OCI-LY3 (cell line): ENCODE results near the gene CLEC16A.

Experiments used
- H2AFZ ChIP-seq: fragments of 200-600, 300-600 bp; shearing (Covaris generic); 2 replicates; pipeline ENCODE4 v1.6.0; 2014; ENCODE audit warnings: antibody characterized with exemption, low read depth, low read length
- H3K27ac ChIP-seq: fragments of 200-600, 300-600 bp; sonication (generic); 2 replicates; pipeline ENCODE4 v1.5.1; 2014; ENCODE audit warnings: mild to moderate bottlenecking, low read length, moderate library complexity, mixed read lengths
- H3K27me3 ChIP-seq: fragments of 200-600, 300-600 bp; sonication (generic); 2 replicates; pipeline ENCODE4 v1.6.1; 2014; ENCODE audit warnings: low read depth, low read length, mixed read lengths
- H3K36me3 ChIP-seq: fragments of 200-600, 300-600 bp; sonication (generic); replicated peaks from 2 replicates; pipeline ENCODE3; 2014; ENCODE audit warnings: low read depth, low read length, mixed read lengths
- H3K4me1 ChIP-seq: fragments of 300-600, 200-600 bp; sonication (generic); 2 replicates; pipeline ENCODE4 v1.6.1; 2014; ENCODE audit warnings: low read length, mixed read lengths
- H3K4me2 ChIP-seq: fragments of 200-600, 300-600 bp; sonication (generic); 2 replicates; pipeline ENCODE4 v1.6.1; 2014; ENCODE audit warnings: low read length, mixed read lengths
- H3K4me3 ChIP-seq: fragments of 300-600, 200-600 bp; sonication (generic); 2 replicates; pipeline ENCODE4 v1.5.1; 2014; ENCODE audit warnings: antibody characterized with exemption, mild to moderate bottlenecking, low read length, moderate library complexity
- H3K79me2 ChIP-seq: fragments of 300-600, 200-600 bp; shearing (Covaris generic); 2 replicates; pipeline ENCODE4 v1.6.1; 2014; ENCODE audit warnings: mild to moderate bottlenecking, low read length, mixed read lengths
- H3K9ac ChIP-seq: fragments of 300-600, 200-600 bp; shearing (Covaris generic); 2 replicates; pipeline ENCODE4 v1.6.0; 2014; ENCODE audit warnings: mild to moderate bottlenecking, low read length, moderate library complexity
- H3K9me3 ChIP-seq: fragments of 200-600, 300-600 bp; shearing (Covaris generic); 2 replicates; pipeline ENCODE4 v1.6.1; 2014; ENCODE audit warnings: low read length, mixed read lengths; ENCODE audit not compliant: insufficient read depth
- H4K20me1 ChIP-seq: fragments of 200-600, 300-600 bp; sonication (generic); 2 replicates; pipeline ENCODE4 v1.6.1; 2016; ENCODE audit warnings: low read length, mixed read lengths; ENCODE audit not compliant: insufficient read depth
- CTCF ChIP-seq: fragments of 200-600, 300-600 bp; sonication (generic); IDR thresholded peaks from 2 replicates; pipeline ENCODE4 v1.5.1; 2014; ENCODE audit warnings: antibody characterized with exemption, low read length, low read depth
- EZH2phosphoT487 ChIP-seq: fragments of 200-600 bp; shearing (Covaris generic); IDR thresholded peaks from 2 replicates; pipeline ENCODE4 v1.6.1; 2018; ENCODE audit warnings: antibody characterized with exemption, mixed run types, low read depth

The CLEC16A gene

GRCh38 chr16:11089504-11090124 lies 145.2 kb downstream of the CLEC16A start:
- Histone ChIP-seq H3K27ac (no peak overlapping the region), H3K27me3 (no peaks in the 10 kb centered on the region), H3K4me3 (no peak overlapping the region), H3K9me3 (no peaks in the 10 kb centered on the region), H3K79me2 (no peaks in the 10 kb centered on the region), H2AFZ (no peak overlapping the region), H4K20me1 (no peaks in the 10 kb centered on the region), H3K4me2 (no peak overlapping the region), H3K4me1 (peaks cover 43% of the 10 kb centered on the region), H3K36me3 (peaks cover 10% of the 10 kb centered on the region), H3K9ac (no peak overlapping the region)
- TF ChIP-seq EZH2phosphoT487, result no peak
- no peak for TF ChIP-seq CTCF

- Histone ChIP-seq H3K4me3 (no peak overlapping the region), H3K27me3 (no peaks in the 10 kb centered on the region), H3K4me1 (peaks cover 49% of the 10 kb centered on the region), H3K9me3 (no peaks in the 10 kb centered on the region), H4K20me1 (no peaks in the 10 kb centered on the region), H2AFZ (no peak overlapping the region), H3K36me3 (peaks cover 10% of the 10 kb centered on the region), H3K4me2 (no peak overlapping the region), H3K9ac (no peak overlapping the region), H3K79me2 (no peaks in the 10 kb centered on the region), H3K27ac (no peak overlapping the region)
- TF ChIP-seq CTCF (no peak), EZH2phosphoT487 (no peak)
These were observed 145.9 kb downstream of the CLEC16A start for GRCh38 chr16:11090232-11090631.

GRCh38 chr16:11091021-11091785 lies 146.8 kb downstream of the CLEC16A start:
- H3K4me1 ChIP-seq, result peaks cover 54% of the 10 kb centered on the region
- H4K20me1 ChIP-seq, result no peaks in the 10 kb centered on the region
- H3K27me3 ChIP-seq, result no peaks in the 10 kb centered on the region
- no peak overlapping the region for H3K4me3 ChIP-seq
- H2AFZ ChIP-seq, result no peak overlapping the region
- TF ChIP-seq CTCF (no peak), EZH2phosphoT487 (no peak)
- H3K4me2 ChIP-seq, result no peak overlapping the region
- peaks cover 10% of the 10 kb centered on the region for H3K36me3 ChIP-seq
- H3K9me3 ChIP-seq, result no peaks in the 10 kb centered on the region
- no peak overlapping the region for H3K27ac ChIP-seq
- H3K9ac ChIP-seq, result no peak overlapping the region
- H3K79me2 ChIP-seq, result no peaks in the 10 kb centered on the region

GRCh38 chr16:11092788-11093571 lies 148.6 kb downstream of the CLEC16A start:
- Histone ChIP-seq H3K27me3 (no peaks in the 10 kb centered on the region), H3K36me3 (peaks cover 10% of the 10 kb centered on the region), H3K9me3 (no peaks in the 10 kb centered on the region), H2AFZ (no peak overlapping the region), H3K4me3 (no peak overlapping the region), H3K9ac (peak overlapping the region; percentile 10; the same call in 1 of the 2 replicates), H3K79me2 (no peaks in the 10 kb centered on the region), H4K20me1 (no peaks in the 10 kb centered on the region), H3K4me1 (peaks cover 49% of the 10 kb centered on the region), H3K27ac (peak overlapping the region; percentile 67; the same call in 1 of the 2 replicates), H3K4me2 (peak overlapping the region; percentile 54; the same call in 1 of the 2 replicates)
- TF ChIP-seq EZH2phosphoT487, result no peak
- TF ChIP-seq CTCF, result no peak
